GM18867 (cell line): Measurements from ENCODE around the gene RPL35.
A peak's percentile ranks its signal among the peaks of the same experiment; 100 is the strongest.

Experiments used
- ATAC-seq: cut with Tn5 transposase; IDR thresholded peaks from one replicate; pipeline ENCODE4 v1.9.1; 2021; ENCODE audit warnings: mild to moderate bottlenecking, moderate library complexity; ENCODE audit not compliant: unreplicated experiment

RPL35 gene

GRCh38 chr9:124877021-124877782, 15.4 kb upstream of the RPL35 start:
- no peak for ATAC-seq

- ATAC-seq, result no peak
Measured at GRCh38 chr9:124875501-124875900, 13.7 kb upstream of the RPL35 start.

- ATAC-seq, result no peak
Measured at GRCh38 chr9:124873664-124874063, 11.9 kb upstream of the RPL35 start.

DNA sequence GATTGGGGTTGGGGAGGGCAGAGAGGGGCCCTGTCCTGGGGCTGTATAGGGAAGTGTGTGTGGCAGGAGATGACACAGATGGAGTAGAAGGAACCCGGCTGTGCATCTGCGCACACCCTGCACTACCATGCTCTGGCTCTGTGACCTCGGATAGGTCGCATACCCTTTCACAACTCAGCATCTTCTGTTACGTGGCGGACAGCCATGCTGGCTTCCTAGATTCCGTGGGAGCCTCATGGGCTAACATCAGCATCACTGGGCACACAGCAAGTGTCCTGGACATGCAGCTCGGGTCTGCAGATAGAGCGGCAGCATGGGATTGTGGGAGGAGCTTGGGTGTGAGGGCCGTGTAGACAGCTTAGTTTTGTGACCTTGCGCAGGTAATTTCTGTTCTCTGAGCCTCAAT, 9.4 kb upstream of the RPL35 start:
- ATAC-seq, result no peak

DNA sequence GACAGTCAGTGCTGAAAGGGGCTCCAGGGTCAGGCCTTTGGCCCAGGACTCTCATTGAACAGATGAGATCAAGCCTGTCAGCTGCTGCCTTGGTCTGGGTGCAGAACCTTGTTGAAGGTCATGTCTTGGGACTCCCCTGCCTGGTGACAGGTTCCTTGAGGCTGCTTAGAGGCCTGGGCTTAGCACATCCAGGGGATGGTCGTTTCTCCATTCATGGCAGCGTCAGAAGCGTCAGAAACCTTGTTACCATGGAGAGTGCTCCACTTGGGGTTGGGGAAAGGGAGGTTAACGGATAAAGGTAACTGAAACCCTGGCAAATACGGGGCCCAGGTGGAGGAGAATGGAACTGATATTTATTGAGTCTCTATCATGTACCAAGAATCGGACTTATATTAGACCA, 9.0 kb upstream of the RPL35 start:
- no peak for ATAC-seq

DNA sequence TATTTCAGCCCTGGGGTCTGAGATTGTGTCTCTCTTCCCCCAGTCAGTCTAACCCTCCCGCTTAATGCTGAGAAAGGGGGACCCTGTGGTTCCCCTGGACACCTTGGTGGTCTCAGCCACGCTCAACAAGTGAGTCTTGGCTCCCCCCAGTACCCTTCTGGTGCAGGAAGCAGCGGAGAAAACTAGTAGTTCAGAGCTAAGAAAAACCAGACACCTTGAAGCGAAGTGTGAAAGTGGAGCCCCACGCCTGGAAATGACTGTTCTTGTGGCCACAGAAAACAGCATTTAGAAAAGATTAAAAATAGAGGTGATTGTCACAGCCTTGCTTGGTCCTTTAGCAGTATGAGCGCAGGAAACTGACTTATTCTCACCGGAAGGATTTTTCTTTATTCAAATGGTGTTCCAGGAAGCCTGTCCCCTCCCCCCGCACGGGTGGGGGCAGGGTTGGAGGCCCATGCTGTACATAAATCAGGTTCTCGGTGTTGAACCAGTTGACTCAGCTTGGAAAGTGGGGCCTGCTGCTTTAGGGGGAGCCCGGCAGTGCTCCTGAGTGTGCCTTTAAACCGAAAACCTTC, 8.3 kb upstream of the RPL35 start:
- peak; percentile 50 for ATAC-seq

DNA sequence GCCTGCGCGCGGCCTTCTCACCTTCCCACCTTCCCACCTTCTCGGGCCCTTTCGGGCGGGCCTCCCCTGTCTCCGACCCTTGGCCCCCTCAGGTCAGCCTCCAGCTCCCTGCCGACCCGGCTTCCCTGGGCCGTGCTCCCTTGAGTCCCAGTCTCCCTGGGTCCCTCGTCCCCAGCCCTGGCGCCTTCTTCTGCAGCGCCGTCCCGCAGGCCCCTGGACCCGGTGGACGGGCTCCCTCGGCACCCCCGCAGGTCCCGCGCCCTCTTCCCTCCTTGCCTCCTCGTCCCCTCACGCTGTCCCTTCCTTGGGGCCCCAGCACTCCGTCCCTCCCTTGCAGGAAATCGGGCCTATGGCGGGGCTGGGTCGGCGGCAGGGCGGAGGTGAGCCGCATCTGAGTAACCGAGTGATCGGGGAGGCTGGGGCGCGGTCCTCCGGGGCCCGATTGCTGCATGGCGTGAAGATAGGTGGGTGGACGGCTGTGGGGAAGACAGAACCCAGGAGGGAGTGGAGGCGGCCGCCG, 7.8 kb upstream of the RPL35 start:
- peak; percentile 4 for ATAC-seq

- peak; percentile 66 for ATAC-seq
Measured at GRCh38 chr9:124868511-124869465, 7.0 kb upstream of the RPL35 start.

DNA sequence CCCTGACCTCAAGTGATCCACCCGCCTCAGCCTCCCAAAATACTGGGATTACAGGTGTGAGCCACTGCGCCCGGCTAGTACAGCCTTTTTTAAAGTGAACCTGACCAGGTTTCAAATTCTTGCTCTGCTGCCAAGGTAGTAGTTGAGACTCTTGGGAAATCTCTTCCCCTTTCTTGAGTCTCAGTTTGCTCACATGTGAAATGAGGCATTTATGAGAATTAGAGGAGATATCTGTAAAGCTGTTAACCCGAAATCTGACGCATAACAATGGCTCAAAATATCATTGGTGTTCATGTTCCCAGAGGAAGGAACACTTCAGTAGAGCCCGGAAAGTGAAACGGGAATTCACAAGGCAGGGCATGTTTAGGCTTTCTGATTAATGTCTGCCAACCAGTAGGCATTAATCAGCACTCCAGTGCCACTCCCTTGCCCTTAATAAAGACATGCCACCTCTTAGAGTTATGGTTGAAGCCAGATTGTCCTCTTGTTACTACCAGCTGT, 1.7 kb upstream of the RPL35 start:
- no peak for ATAC-seq

DNA sequence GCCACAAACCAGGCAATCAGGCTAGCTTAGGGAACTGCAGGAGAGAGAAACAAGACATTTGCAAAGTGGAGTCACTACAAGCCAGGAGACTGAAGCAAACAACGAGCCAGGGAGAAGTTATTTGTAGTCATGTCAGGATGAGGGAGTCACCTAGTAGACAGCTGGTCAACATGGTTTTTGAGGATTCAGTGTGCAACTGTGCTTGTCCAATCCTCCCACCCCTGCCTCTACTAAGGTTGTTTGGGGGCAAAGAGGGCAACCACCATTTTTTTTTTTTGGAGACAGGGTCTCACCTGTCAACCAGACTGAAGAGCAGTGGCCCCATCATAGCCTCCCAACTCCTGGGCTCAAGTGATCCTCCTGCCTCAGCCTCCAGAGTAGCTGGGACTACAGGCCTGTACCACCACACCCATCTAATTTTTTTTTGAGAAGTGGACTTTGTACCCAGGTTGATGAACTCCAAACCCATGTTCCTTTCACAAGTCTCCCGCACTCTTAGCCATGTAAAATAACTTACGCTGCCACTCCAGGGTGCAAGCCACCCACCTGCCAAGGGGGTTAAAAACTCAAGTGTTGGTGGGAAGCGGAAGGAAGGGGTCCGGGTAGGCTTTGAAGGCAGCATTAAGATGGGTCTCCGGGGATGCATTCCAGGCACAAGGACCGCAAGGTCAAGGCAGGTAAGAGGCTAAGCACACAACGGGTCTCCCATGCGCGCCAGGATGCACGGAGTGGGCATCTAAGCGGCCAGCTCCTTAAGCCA, 995 bp downstream of the RPL35 start:
- no peak for ATAC-seq

- no peak for ATAC-seq
Measured at GRCh38 chr9:124859803-124860581, 1.8 kb downstream of the RPL35 start.

- no peak for ATAC-seq
Measured at GRCh38 chr9:124858330-124859046, 3.3 kb downstream of the RPL35 start.

- ATAC-seq, result no peak
Measured at GRCh38 chr9:124857533-124858162, 4.1 kb downstream of the RPL35 start.

GRCh38 chr9:124855944-124856765, 5.6 kb downstream of the RPL35 start:
- ATAC-seq, result no peak

DNA sequence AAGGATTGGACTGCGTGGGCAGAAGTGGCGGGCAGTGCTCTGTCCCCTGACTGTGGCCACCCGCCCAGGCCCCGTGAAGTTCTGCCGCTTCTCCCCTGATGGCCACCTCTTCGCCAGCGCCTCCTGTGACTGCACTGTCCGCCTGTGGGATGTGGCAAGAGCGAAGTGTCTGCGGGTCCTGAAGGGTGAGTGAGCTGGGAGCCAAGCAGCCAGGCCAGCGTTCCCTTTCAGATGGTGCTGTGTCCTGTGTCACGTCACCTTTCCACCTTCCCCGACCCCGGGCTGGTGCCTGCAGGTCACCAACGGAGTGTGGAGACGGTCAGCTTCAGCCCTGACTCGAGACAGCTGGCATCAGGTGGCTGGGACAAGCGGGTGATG, 6.2 kb downstream of the RPL35 start:
- ATAC-seq, result no peak

GRCh38 chr9:124854822-124855221, 6.9 kb downstream of the RPL35 start:
- ATAC-seq, result no peak

DNA sequence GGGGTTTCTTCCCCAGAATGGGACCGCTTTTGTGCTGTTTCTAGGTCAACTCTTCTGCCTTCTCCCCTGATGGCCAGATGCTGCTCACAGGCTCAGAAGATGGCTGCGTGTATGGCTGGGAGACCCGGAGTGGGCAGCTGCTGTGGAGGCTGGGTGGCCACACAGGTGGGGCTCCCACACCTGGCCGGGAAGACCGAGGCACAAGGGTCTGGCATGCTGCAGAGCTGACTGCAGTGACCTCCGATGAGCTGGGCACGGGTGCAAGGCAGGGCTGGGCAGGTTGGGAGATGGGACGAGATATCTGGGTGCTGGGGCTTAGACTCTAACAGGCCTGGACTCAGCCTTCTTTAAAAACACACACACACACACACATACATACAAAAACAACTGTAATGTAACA, 7.6 kb downstream of the RPL35 start:
- ATAC-seq, result no peak
